NCI-H460 (cell line): ENCODE data around the gene FZD7. TPM values are rescaled to one million over a fixed set of nuclear protein-coding genes. Genes with fewer than 3 reads are reported as not detected.

ENCODE experiments used
- DNase-seq: peaks from one replicate; pipeline ENCODE4 v3.0.0-alpha.2; 2016; ENCODE audit warnings: low read depth; ENCODE audit errors: extremely low read depth
- polyA plus RNA-seq: library from polyadenylated mRNA; depleted of rRNA; stranded (reverse); fragments of >200 nt; gene quantifications from 2 replicates; pipeline ENCODE4 v1.2.3, GENCODE V29; 2014; cell fraction: nucleus; rRNA removed
- total RNA-seq: library from RNA; depleted of rRNA; stranded (reverse); fragments of >200 nt; shearing (Covaris generic); gene quantifications from 2 replicates; pipeline ENCODE4 v1.2.3, GENCODE V29; 2014; rRNA removed

Gene FZD7
- 16.8 and 17.4 TPM in 2 replicates for total RNA-seq
- polyA plus RNA-seq, result 10.5 and 14.1 TPM in 2 replicates

- peak; percentile 89 for DNase-seq
These were observed at the start of gene FZD7 for GRCh38 chr2:202033317-202034248. Gene FZD7 (plus strand): TSS chr2:202033855. CDS start chr2:202034648, 793 bp downstream.

GRCh38 chr2:201984333-201984732 lies 49.3 kb upstream of the FZD7 start:
- DNase-seq, result no peak

- no peak for DNase-seq
These were observed 48.7 kb upstream of the FZD7 start for GRCh38 chr2:201984800-201985525.

GRCh38 chr2:201985728-201986462 lies 47.8 kb upstream of the FZD7 start:
- DNase-seq, result no peak

GRCh38 chr2:201986463-201986735 lies 47.3 kb upstream of the FZD7 start:
- DNase-seq, result no peak

- DNase-seq, result no peak
These were observed 46.2 kb upstream of the FZD7 start for GRCh38 chr2:201987426-201987825.

- no peak for DNase-seq
These were observed 43.6 kb upstream of the FZD7 start for GRCh38 chr2:201990069-201990468.

- DNase-seq, result no peak
These were observed 40.7 kb upstream of the FZD7 start for GRCh38 chr2:201992960-201993359.

- DNase-seq, result no peak
These were observed 38.5 kb upstream of the FZD7 start for GRCh38 chr2:201994973-201995638.

- no peak for DNase-seq
These were observed 37.6 kb upstream of the FZD7 start for GRCh38 chr2:201996006-201996405.

- no peak for DNase-seq
These were observed 36.9 kb upstream of the FZD7 start for GRCh38 chr2:201996679-201997314.

GRCh38 chr2:201999279-201999678 lies 34.4 kb upstream of the FZD7 start:
- DNase-seq, result no peak

GRCh38 chr2:202001826-202002225 lies 31.8 kb upstream of the FZD7 start:
- DNase-seq, result no peak

- DNase-seq, result no peak
These were observed 31.3 kb upstream of the FZD7 start for GRCh38 chr2:202002381-202002780.

GRCh38 chr2:202005272-202005887 lies 28.3 kb upstream of the FZD7 start:
- DNase-seq, result no peak

GRCh38 chr2:202006301-202006700 lies 27.4 kb upstream of the FZD7 start:
- DNase-seq, result no peak

GRCh38 chr2:202007015-202007982 lies 26.4 kb upstream of the FZD7 start:
- no peak for DNase-seq

GRCh38 chr2:202007983-202008354 lies 25.7 kb upstream of the FZD7 start:
- no peak for DNase-seq
